ENCODE measurements around the gene AURKB.

Gene AURKB

DNA sequence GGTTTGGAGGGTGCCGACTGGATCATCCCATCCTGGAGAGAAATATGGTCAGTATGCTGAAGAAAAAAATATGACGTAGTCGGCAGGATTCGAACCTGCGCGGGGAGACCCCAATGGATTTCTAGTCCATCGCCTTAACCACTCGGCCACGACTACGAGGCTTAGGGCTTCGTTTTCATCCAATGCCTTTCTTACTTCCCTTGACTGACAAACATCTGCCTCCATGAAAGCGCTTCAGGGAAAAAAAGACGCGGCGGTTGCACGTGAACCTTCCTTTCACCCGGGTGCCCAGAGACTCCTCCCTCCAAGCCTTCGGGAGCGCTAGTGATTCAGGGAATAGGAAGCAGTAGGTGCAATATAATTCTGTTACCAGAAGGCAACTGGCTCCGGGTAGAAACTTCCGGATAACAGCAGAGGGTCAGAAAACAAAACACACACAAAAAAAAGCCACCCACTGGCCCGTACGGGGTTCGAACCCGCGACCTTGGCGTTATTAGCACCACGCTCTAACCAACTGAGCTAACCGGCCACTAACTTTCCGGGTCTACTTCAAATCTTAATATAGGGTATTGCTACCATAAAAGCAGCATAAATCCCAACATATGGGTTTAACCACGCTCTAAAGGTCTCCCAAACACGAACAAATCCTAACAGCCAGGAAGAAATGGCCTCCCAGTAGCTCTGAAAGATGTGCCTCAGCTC, 16.3 kb upstream of the AURKB start:
- WGBS, 2 experiments = 6 to 7% methylated on average over 31 to 32 of the region's 32 CpGs
- H3K27ac ChIP-seq (ENCODE audit: insufficient read depth, low read depth, low read length, poor library complexity, severe bottlenecking) = peak overlapping the region; percentile 73
- no peaks in the 10 kb centered on the region for H3K4me1 ChIP-seq (ENCODE audit: control insufficient read depth, insufficient read depth, low read length)
- H3K27me3 ChIP-seq (ENCODE audit: control insufficient read depth, insufficient read depth, low read length, poor library complexity, severe bottlenecking) = no peaks in the 10 kb centered on the region
- H3K4me3 ChIP-seq (ENCODE audit: insufficient read depth, low read depth, low read length) = peak overlapping the region; percentile 54
- H3K36me3 ChIP-seq (ENCODE audit: control insufficient read depth, insufficient read depth, low read length) = peaks cover 25% of the 10 kb centered on the region
- no peaks in the 10 kb centered on the region for H3K9me3 ChIP-seq (ENCODE audit: control insufficient read depth, low read length)

DNA sequence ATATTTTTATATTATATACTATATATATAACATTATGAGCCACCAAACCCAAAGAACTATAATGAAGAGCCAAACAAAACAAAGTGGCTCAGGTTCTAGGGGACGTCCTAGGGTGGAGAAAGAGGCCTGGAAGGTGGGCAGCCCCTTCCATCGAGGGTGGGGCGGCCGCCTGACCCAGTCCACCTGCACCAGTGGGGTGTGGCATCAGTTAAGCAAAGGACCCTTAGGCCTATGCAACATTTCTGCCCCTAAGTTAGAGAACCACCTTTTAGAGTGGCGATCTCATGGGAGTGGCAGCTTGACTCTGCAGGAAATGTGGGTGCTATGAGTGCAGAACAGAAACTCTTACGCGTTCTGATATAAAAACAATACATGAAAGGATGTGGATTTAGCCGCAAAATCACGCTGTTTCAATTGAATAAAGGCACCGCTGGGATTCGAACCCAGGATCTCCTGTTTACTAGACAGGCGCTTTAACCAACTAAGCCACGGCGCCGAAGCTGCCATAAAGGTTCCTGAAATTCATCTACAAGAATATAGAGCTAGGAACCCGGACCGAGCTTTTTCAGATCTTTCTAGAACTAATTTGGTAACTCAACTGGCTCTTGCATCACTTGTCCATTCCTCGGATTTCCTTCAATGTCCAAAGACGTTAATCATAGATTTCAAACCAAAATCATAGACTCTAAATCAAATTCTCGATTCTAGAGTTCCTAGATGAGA, 15.6 kb upstream of the AURKB start:
- peak overlapping the region; percentile 73 for H3K27ac ChIP-seq (ENCODE audit: insufficient read depth, low read depth, low read length, poor library complexity, severe bottlenecking)
- WGBS, 2 experiments = 41 to 42% methylated on average over 20 of the region's 20 CpGs
- H3K9me3 ChIP-seq (ENCODE audit: control insufficient read depth, low read length) = no peaks in the 10 kb centered on the region
- H3K27me3 ChIP-seq (ENCODE audit: control insufficient read depth, insufficient read depth, low read length, poor library complexity, severe bottlenecking) = no peaks in the 10 kb centered on the region
- no peaks in the 10 kb centered on the region for H3K4me1 ChIP-seq (ENCODE audit: control insufficient read depth, insufficient read depth, low read length)
- H3K4me3 ChIP-seq (ENCODE audit: insufficient read depth, low read depth, low read length) = peak overlapping the region; percentile 54
- peaks cover 18% of the 10 kb centered on the region for H3K36me3 ChIP-seq (ENCODE audit: control insufficient read depth, insufficient read depth, low read length)

DNA sequence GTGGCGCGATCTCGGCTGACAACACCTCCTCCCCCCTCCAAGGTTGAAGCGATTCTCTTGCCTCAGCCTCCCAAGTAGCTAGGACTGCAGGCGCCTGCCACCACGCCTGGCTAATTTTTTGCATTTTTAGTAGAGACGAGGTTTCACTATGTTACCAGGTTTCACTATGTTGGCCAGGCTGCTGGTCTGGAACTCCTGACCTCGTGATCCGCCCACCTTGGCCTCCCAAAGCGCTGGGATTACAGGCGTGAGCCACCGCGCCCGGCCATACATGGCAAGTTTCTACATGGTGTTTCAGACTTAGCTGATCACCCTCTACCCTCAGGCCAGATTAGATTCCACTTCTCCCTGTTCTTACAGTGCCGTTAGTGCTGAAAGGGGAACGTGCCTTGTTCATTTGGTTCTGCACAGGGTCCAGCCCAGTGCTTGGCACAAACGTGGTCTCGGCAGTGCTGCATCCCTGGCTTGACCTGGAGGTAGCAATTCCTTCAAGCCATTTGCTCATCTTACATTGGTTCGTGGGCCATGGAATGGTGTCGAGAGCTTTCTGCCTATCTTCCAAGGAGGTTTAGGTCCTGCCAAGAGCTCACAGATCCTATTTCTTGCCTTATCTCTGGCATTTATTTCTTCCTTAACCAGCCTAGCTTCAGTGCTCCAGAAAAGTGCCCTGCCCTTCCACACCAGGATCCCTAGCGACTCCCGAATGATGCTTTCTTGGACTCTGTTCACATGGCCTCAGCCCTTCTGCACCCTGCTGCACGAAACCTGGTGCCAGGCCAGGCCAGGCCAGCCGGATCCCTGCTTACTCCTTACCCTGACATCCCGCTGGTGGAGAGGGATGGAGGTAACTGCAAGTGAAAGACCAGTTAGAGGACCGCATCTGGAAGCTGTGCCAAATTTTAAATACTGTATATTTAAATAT, 14.8 kb upstream of the AURKB start:
- Histone ChIP-seq H3K27me3 (ENCODE audit: control insufficient read depth, insufficient read depth, low read length, poor library complexity, severe bottlenecking) (no peaks in the 10 kb centered on the region), H3K27ac (ENCODE audit: insufficient read depth, low read depth, low read length, poor library complexity, severe bottlenecking) (no peak overlapping the region), H3K4me1 (ENCODE audit: control insufficient read depth, insufficient read depth, low read length) (no peaks in the 10 kb centered on the region), H3K36me3 (ENCODE audit: control insufficient read depth, insufficient read depth, low read length) (peaks cover 11% of the 10 kb centered on the region), H3K9me3 (ENCODE audit: control insufficient read depth, low read length) (no peaks in the 10 kb centered on the region), H3K4me3 (ENCODE audit: insufficient read depth, low read depth, low read length) (no peak overlapping the region)
- 95% methylated on average over 24 to 25 of the region's 26 CpGs for WGBS, 2 experiments

DNA sequence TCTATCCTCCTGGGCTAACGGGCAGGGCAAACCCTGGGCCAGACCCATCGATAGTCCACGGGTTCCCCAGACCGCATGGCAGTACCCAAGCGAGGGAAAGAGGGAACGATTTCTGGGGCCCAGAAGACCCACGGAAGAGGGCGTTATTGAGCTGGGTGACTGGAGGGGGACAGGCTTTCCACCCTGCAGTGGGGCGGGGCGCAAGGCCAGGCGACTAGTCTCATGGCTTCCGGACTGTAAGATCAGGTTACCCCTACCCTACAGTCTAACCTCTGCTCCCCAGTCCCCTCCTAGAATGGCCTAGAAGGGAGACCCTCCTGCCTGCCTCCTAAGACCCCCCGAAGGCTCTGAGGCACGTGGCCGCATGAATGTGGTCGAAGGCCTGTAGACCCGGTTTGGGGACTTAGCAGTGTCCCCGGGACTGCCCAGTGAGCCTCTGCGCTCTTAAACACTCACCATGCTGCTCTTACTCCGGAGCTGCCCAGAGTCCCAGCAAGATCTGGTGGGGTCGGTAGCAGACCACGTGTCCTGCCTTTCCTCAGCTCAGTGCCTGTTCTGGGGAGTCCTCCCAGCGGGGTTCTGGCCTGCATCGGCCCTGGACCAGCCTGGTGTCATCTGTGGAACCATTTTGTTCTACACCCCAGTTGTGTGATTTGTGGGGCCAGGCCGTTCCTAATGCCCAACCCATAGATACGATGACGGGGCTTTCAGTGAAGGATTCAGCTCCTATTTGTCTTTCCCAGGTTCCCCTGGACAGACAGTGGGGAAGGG, 13.2 kb upstream of the AURKB start:
- Histone ChIP-seq H3K27ac (ENCODE audit: insufficient read depth, low read depth, low read length, poor library complexity, severe bottlenecking) (peak overlapping the region; percentile 82), H3K36me3 (ENCODE audit: control insufficient read depth, insufficient read depth, low read length) (peaks cover 2% of the 10 kb centered on the region), H3K27me3 (ENCODE audit: control insufficient read depth, insufficient read depth, low read length, poor library complexity, severe bottlenecking) (no peaks in the 10 kb centered on the region), H3K9me3 (ENCODE audit: control insufficient read depth, low read length) (no peaks in the 10 kb centered on the region), H3K4me3 (ENCODE audit: insufficient read depth, low read depth, low read length) (peak overlapping the region; percentile 96), H3K4me1 (ENCODE audit: control insufficient read depth, insufficient read depth, low read length) (no peaks in the 10 kb centered on the region)
- 5% methylated on average over 27 of the region's 27 CpGs for WGBS, 2 experiments

DNA sequence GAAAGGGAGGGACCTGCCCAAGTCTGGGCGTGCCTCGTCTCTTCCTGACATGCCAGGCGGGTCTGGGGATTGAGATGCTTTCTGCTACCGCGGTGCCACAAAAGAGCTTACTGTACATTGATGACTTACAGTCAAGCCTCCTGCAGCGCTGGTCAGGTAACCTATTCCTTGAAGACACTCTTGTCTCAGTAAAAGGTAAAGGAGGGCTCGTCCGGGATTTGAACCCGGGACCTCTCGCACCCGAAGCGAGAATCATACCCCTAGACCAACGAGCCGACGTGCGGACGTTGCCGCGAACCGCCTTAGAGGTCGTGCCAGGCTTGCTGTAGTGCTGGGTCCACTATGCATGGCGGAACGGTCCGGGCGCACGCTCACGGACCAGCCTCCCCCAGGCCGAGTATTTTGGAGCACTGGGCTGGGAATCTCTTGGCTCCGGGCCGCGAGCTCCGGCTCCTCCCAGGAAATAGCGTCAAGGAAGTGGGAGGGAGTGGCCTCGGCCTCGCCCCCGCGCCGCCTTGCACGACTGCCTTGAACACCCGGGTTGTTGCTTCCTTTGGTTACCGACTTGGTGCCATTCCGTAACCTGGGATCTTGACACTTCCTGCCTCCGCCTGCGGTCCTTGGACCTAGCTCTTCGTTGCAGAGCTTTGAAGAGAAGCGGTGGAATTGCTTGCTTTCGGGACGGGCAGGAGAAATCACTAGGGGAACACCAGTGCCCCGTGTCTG, 12.4 kb upstream of the AURKB start:
- Histone ChIP-seq H3K4me1 (ENCODE audit: control insufficient read depth, insufficient read depth, low read length) (no peaks in the 10 kb centered on the region), H3K27me3 (ENCODE audit: control insufficient read depth, insufficient read depth, low read length, poor library complexity, severe bottlenecking) (no peaks in the 10 kb centered on the region), H3K4me3 (ENCODE audit: insufficient read depth, low read depth, low read length) (peak overlapping the region; percentile 96), H3K27ac (ENCODE audit: insufficient read depth, low read depth, low read length, poor library complexity, severe bottlenecking) (peak overlapping the region; percentile 82), H3K36me3 (ENCODE audit: control insufficient read depth, insufficient read depth, low read length) (no peaks in the 10 kb centered on the region), H3K9me3 (ENCODE audit: control insufficient read depth, low read length) (no peaks in the 10 kb centered on the region)
- WGBS, 2 experiments = 1% methylated on average over 49 of the region's 49 CpGs

DNA sequence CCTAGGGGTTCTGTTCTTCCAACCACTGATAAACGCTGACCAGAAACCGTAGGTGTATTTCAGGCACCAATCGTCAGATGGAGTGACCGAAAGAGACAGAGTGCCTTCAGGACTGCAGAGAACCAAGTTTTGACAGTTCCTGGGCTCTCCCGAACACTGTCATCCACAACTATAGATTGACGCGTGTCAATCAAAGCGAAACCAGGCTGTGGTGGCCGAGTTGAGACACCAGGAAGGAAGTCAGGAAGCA, 11.9 kb upstream of the AURKB start:
- H3K27ac ChIP-seq (ENCODE audit: insufficient read depth, low read depth, low read length, poor library complexity, severe bottlenecking) = peak overlapping the region; percentile 47
- WGBS, 2 experiments = 1 to 2% methylated on average over 9 of the region's 9 CpGs
- no peaks in the 10 kb centered on the region for H3K36me3 ChIP-seq (ENCODE audit: control insufficient read depth, insufficient read depth, low read length)
- no peaks in the 10 kb centered on the region for H3K27me3 ChIP-seq (ENCODE audit: control insufficient read depth, insufficient read depth, low read length, poor library complexity, severe bottlenecking)
- no peaks in the 10 kb centered on the region for H3K9me3 ChIP-seq (ENCODE audit: control insufficient read depth, low read length)
- H3K4me1 ChIP-seq (ENCODE audit: control insufficient read depth, insufficient read depth, low read length) = no peaks in the 10 kb centered on the region
- peak overlapping the region; percentile 96 for H3K4me3 ChIP-seq (ENCODE audit: insufficient read depth, low read depth, low read length)

DNA sequence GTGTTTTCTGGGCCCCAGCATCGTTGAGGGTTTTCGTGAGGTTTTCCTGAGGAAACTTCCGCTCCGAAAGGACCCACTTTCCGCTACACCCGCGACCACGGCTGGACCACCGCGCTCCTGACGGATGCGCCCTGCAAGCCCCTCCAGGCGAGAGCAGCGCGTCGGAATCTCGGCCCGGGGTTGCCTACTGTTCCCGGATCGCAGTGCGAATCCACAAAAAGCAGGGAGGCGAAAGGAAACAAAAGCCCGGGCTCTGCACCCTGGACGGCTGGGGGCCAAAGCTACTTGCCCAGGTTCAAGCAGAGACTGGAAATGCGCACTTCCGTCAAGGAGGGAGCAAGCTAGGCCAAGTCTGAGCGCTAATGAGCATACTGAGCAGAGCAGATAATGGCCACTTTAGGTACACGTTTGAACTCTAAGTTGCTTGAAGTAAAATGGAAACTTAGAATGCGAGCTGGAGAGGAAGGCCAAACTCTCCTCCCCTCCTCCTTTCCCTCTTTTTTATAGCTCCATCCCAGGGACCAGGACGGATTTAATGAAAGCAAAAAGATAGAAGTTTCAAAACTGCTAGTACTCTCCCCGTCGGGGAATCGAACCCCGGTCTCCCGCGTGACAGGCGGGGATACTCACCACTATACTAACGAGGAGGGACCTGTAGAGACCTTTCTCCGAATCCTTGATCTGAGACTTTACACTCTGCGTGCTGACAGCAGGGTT, 11.4 kb upstream of the AURKB start:
- WGBS, 2 experiments = 0% methylated on average over 40 of the region's 40 CpGs
- Histone ChIP-seq H3K9me3 (ENCODE audit: control insufficient read depth, low read length) (no peaks in the 10 kb centered on the region), H3K27ac (ENCODE audit: insufficient read depth, low read depth, low read length, poor library complexity, severe bottlenecking) (peak overlapping the region; percentile 47)

DNA sequence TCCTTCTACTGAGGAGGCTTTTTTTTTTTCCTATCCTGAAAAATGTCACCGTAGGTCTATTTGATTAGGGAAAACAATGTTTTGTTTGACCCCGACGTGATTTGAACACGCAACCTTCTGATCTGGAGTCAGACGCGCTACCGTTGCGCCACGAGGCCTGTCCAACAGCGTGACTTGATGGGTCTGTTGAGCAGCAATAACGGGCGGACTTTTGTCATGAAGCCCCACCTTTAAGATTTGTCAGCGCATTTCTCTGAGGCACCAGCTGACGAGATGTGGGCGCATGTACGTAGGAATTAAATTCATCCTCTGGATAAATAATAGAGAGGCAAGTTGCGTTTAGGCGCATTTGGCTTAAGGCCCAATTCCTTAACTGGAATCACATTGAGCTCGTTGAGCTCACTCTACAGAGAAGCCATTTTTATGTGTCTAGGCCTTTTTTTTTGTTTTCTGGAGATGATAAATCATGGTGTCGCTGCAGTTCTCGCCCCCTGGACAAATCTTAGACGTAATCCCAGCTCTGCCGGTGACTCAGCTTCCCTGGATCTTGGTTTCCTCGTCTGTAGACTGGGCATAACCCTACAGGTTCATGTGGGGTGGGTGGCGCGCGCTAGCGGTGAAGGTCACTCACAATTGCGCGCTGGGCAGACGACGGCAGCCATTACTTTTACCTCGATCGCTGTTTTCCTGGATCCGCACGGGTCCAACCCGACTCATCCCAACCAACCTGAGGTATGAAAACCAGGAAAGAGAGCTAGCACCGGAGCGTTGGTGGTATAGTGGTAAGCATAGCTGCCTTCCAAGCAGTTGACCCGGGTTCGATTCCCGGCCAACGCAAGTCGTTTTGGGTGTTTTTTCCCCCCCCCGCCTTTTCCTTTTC, 10.6 kb upstream of the AURKB start:
- H3K9me3 ChIP-seq (ENCODE audit: control insufficient read depth, low read length) = no peaks in the 10 kb centered on the region
- no peaks in the 10 kb centered on the region for H3K4me1 ChIP-seq (ENCODE audit: control insufficient read depth, insufficient read depth, low read length)
- peak overlapping the region; percentile 96 for H3K4me3 ChIP-seq (ENCODE audit: insufficient read depth, low read depth, low read length)
- peak overlapping the region; percentile 77 for H3K27ac ChIP-seq (ENCODE audit: insufficient read depth, low read depth, low read length, poor library complexity, severe bottlenecking)
- 0 to 1% methylated on average over 45 of the region's 45 CpGs for WGBS, 2 experiments
- H3K36me3 ChIP-seq (ENCODE audit: control insufficient read depth, insufficient read depth, low read length) = no peaks in the 10 kb centered on the region
- no peaks in the 10 kb centered on the region for H3K27me3 ChIP-seq (ENCODE audit: control insufficient read depth, insufficient read depth, low read length, poor library complexity, severe bottlenecking)

More for the DNA sequence above, 11.4 kb upstream of the AURKB start:
- no peaks in the 10 kb centered on the region for H3K4me1 ChIP-seq (ENCODE audit: control insufficient read depth, insufficient read depth, low read length)
- H3K36me3 ChIP-seq (ENCODE audit: control insufficient read depth, insufficient read depth, low read length) = no peaks in the 10 kb centered on the region
- H3K27me3 ChIP-seq (ENCODE audit: control insufficient read depth, insufficient read depth, low read length, poor library complexity, severe bottlenecking) = no peaks in the 10 kb centered on the region
- peak overlapping the region; percentile 96 for H3K4me3 ChIP-seq (ENCODE audit: insufficient read depth, low read depth, low read length)

Measured in ectodermal cell (in vitro differentiated cells).